K562 (cell line): ENCODE data around the gene GLCCI1. TPM values are rescaled to one million over a fixed set of nuclear protein-coding genes. Genes with fewer than 3 reads are reported as not detected.

Experiments used
- ATAC-seq: fragments of 200-7000 bp; cut with Tn5 transposase; 3 replicates; pipeline ENCODE4 v1.9.1; 2020; ENCODE audit warnings: moderate library complexity
- BruUV-seq: library from RNA; stranded (reverse); fragments of 400-500 nt; replicated peaks from 2 replicates; lab custom pipeline; 2021; lab: Mats Ljungman, UMichigan
- CTCF ChIA-PET: fragments of 300-600 bp; formaldehyde crosslinking; extraction: SDS; loops from one replicate; lab custom pipeline; 2021; ENCODE audit warnings: low intra/inter-chr PET ratio; lab: Yijun Ruan, JAX
- POLR2A ChIA-PET: fragments of 300-600, 350-650 bp; sonication (Branson Sonifier 250); formaldehyde crosslinking; extraction: SDS; loops from one replicate; lab custom pipeline; 2021; ENCODE audit warnings: antibody characterized with exemption, inconsistent platforms; lab: Yijun Ruan, JAX
- DNase-seq, 4 experiments: peaks; one replicate each; pipeline versions ENCODE4 v3.0.0 to v3.0.0-alpha.2; 2011 to 2018; ENCODE audit warnings: low spot score in 3 of 4, mixed read lengths in 3 of 4; ENCODE audit errors: extremely low read depth in 1 of 4
- FAIRE-seq: peaks from 2 replicates; lab custom pipeline; 2011; peaks lifted over from hg19 to GRCh38; lab: Jason Lieb, UNC
- H2AFZ ChIP-seq: 2 replicates; pipeline ENCODE4 v1.6.0; 2011; ENCODE audit warnings: low read depth, low read length, control low read depth, inconsistent platforms
- H3K27ac ChIP-seq: fragments of 200-600 bp; 3 replicates; pipeline ENCODE4 v1.8.0; 2011; ENCODE audit warnings: low read depth, mild to moderate bottlenecking, control low read depth, inconsistent platforms, low read length, moderate library complexity, mixed read lengths; ENCODE audit errors: extremely low read depth
- H3K27me3 ChIP-seq, 2 experiments: fragments of 300-600 bp in 1 of 2; 2 replicates in 1 of 2; 3 replicates in 1 of 2; pipeline versions ENCODE4 v1.6.0 to v1.8.0; 2011; ENCODE audit warnings: inconsistent platforms in 2 of 2, low read length in 2 of 2, mild to moderate bottlenecking in 1 of 2, mixed read lengths in 1 of 2, moderate library complexity in 1 of 2; ENCODE audit not compliant: control insufficient read depth in 2 of 2, insufficient read depth in 2 of 2
- H3K36me3 ChIP-seq: fragments of 300-600 bp; 3 replicates; pipeline ENCODE4 v1.8.0; 2011; ENCODE audit warnings: mild to moderate bottlenecking, low read length, inconsistent platforms; ENCODE audit not compliant: control insufficient read depth, insufficient read depth
- H3K4me1 ChIP-seq, 2 experiments: fragments of 200-600 bp in 1 of 2; replicated peaks in 1 of 2; 2 replicates in 1 of 2; 3 replicates in 1 of 2; pipeline versions ENCODE4 v1.5.1 to v1.8.0; 2011; ENCODE audit warnings: inconsistent platforms in 2 of 2, low read length in 2 of 2, mild to moderate bottlenecking in 1 of 2, mixed read lengths in 1 of 2, moderate library complexity in 1 of 2; ENCODE audit not compliant: control insufficient read depth in 2 of 2, insufficient read depth in 2 of 2
- H3K4me2 ChIP-seq: 2 replicates; pipeline ENCODE4 v1.6.1; 2011; ENCODE audit warnings: low read length, control low read depth, inconsistent platforms, mixed read lengths; ENCODE audit not compliant: insufficient read depth
- H3K4me3 ChIP-seq: fragments of 200-600 bp; sonication (generic), shearing (Covaris generic); 2 replicates; pipeline ENCODE4 v1.5.1; 2016; ENCODE audit warnings: control low read depth, inconsistent platforms
- H3K79me2 ChIP-seq: fragments of 200-600 bp; 3 replicates; pipeline ENCODE4 v1.8.0; 2011; ENCODE audit warnings: low read length, inconsistent platforms; ENCODE audit not compliant: control insufficient read depth, insufficient read depth
- H3K9ac ChIP-seq, 2 experiments: 2 replicates each; pipeline versions ENCODE4 v1.6.0 to v1.6.1; 2011; ENCODE audit warnings: low read depth in 2 of 2, low read length in 2 of 2, control low read depth in 1 of 2, inconsistent platforms in 1 of 2, mild to moderate bottlenecking in 1 of 2, mixed read lengths in 1 of 2; ENCODE audit not compliant: insufficient read depth in 1 of 2
- H3K9me1 ChIP-seq: one replicate; pipeline ENCODE4 v1.6.0; 2011; ENCODE audit warnings: inconsistent platforms, mild to moderate bottlenecking, low read length, moderate library complexity; ENCODE audit not compliant: control insufficient read depth, insufficient read depth
- H3K9me3 ChIP-seq: replicated peaks from 2 replicates; pipeline ENCODE4 v1.5.1; 2011; ENCODE audit warnings: low read depth, low read length, inconsistent platforms; ENCODE audit not compliant: control insufficient read depth, insufficient read depth
- H4K20me1 ChIP-seq: replicated peaks from 2 replicates; pipeline ENCODE4 v1.6.1; 2011; ENCODE audit warnings: low read length, inconsistent platforms, mixed read lengths; ENCODE audit not compliant: control insufficient read depth, insufficient read depth
- CEBPZ ChIP-seq: fragments of 150-350 bp; IDR thresholded peaks from 2 replicates; pipeline ENCODE4 v1.6.1; 2014; ENCODE audit warnings: low read depth, mild to moderate bottlenecking, low read length, borderline replicate concordance
- CREB3L1 ChIP-seq: fragments of 450-650 bp; IDR thresholded peaks from 2 replicates; pipeline ENCODE4 v1.6.1; 2014; ENCODE audit warnings: low read depth, mild to moderate bottlenecking, moderate library complexity, borderline replicate concordance
- ELF2 ChIP-seq: fragments of 250-450 bp; sonication (Bioruptor Pico); IDR thresholded peaks from 2 replicates; pipeline ENCODE4 v1.5.0; 2021; ENCODE audit warnings: mild to moderate bottlenecking
- MTA3 ChIP-seq: fragments of 450-650 bp; formaldehyde crosslinking; IDR thresholded peaks from 2 replicates; pipeline ENCODE4 v1.6.1; 2017; ENCODE audit warnings: mild to moderate bottlenecking, borderline replicate concordance
- PCBP1 ChIP-seq: fragments of 200-400 bp; formaldehyde crosslinking; IDR thresholded peaks from 2 replicates; pipeline ENCODE4 v1.6.1; 2018; ENCODE audit warnings: mild to moderate bottlenecking, low read depth, low read length; ENCODE audit not compliant: poor library complexity, severe bottlenecking
- RBM39 ChIP-seq: fragments of 200-400 bp; formaldehyde crosslinking; optimal IDR thresholded peaks from 2 replicates; pipeline ENCODE3; 2018; ENCODE audit warnings: low read depth, low read length
- SRSF9 ChIP-seq: fragments of 200-400 bp; formaldehyde crosslinking; IDR thresholded peaks from 2 replicates; pipeline ENCODE4 v1.6.1; 2017; ENCODE audit warnings: low read depth, low read length, borderline replicate concordance
- ZBTB1 ChIP-seq: sonication (generic); formaldehyde crosslinking; IDR thresholded peaks from 2 replicates; pipeline ENCODE4 v1.8.1; 2023; ENCODE audit warnings: missing genetic modification reagents, low read depth, mild to moderate bottlenecking, borderline replicate concordance
- ZNF584 ChIP-seq: fragments of 200-800 bp; sonication (Bioruptor generic); IDR thresholded peaks from 2 replicates; pipeline ENCODE4 v1.6.1; 2016; ENCODE audit warnings: low read depth, mild to moderate bottlenecking, missing genetic modification characterization, missing compliant biosample characterization
- in situ Hi-C: fragments of 300-500 bp; cut with MboI; formaldehyde crosslinking; loops from 4 replicates; pipeline ENCODE4 v1.15.0; 2018; ENCODE audit warnings: inconsistent platforms, mixed read lengths
- intact Hi-C: fragments of 100-400 bp; cut with micrococcal nuclease; formaldehyde crosslinking; loops from 2 replicates; pipeline ENCODE4 v1.14.2; 2022
- polyA plus RNA-seq, 8 experiments: library from polyadenylated mRNA; depleted of rRNA in 4 of 8; stranded (reverse) in 5 of 8; unstranded in 3 of 8; fragments of >200 nt; fragmentation: Nextera tagmentation in 2 of 8; fragmentation: Illumina TruSeq in 1 of 8; extraction: Ambion mirVana in 2 of 8; extraction: Trizol in 1 of 8; gene quantifications; 2 replicates each; pipeline versions ENCODE4 v1.2.1 to v1.2.3, GENCODE V29; 2011 to 2014; ENCODE audit warnings: inconsistent platforms in 1 of 8, missing spikeins in 1 of 8
- total RNA-seq, 7 experiments: library from RNA; depleted of rRNA in 6 of 7; stranded (reverse); fragments of >200 nt in 6 of 7; fragmentation: Illumina TruSeq in 2 of 7; extraction: Trizol in 2 of 7; gene quantifications; 2 replicates each; pipeline versions ENCODE4 v1.2.1 to v1.2.3, GENCODE V29; 2011 to 2021; ENCODE audit warnings: low replicate concordance in 1 of 7
- TF ChIP-seq, protein P1 (sequence below): fragments of 250-450 bp; sonication (Bioruptor Pico); IDR thresholded peaks from 2 replicates; pipeline ENCODE4 v1.8.0; 2021; ENCODE audit warnings: moderate library complexity, mild to moderate bottlenecking, inconsistent platforms
- TF ChIP-seq, protein P2 (sequence below): fragments of 250-450 bp; sonication (Bioruptor Pico); IDR thresholded peaks from 2 replicates; pipeline ENCODE4 v1.8.0; 2022; ENCODE audit warnings: inconsistent platforms, mild to moderate bottlenecking, moderate library complexity, borderline replicate concordance

Gene GLCCI1
- total and polyA plus RNA-seq, 9 of the 15 experiments (the other 6 are each of a cell fraction or from before 2014, with no cell fraction given) = 2.7 to 11.9 (median 7.2) TPM

DNA sequence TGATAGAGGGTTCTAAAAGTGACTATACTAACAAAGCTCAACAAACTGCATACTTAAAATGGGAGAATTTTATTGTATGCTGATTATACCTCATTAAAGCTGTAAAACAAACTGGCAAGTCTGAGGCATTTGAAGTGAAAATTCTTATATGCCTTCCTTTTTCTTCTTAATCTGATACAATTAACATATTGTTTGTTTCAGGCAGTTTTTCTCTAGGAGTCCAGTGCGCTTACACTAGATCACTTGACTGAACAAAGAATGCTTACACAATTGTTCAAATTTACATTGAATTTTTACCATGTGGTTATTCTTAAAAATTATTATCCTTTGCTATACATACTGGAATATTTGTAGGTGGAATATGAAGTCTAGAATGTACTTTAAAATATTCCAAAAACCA, 89.0 kb downstream of the GLCCI1 start (continued):
- TF ChIP-seq PCBP1 (no peak), SRSF9 (no peak)

GRCh38 chr7:8058322-8058721, 89.7 kb downstream of the GLCCI1 start:
- ATAC-seq (no peak), FAIRE-seq (no peak)
- Histone ChIP-seq H3K27ac (no peak overlapping the region), H3K9ac (no peak overlapping the region), H4K20me1 (no peaks in the 10 kb centered on the region), H2AFZ (no peak overlapping the region), H3K4me2 (no peak overlapping the region), H3K4me3 (no peak overlapping the region), H3K27me3 (no peaks in the 10 kb centered on the region), H3K79me2 (no peaks in the 10 kb centered on the region), H3K36me3 (peaks cover 8% of the 10 kb centered on the region; the same call in 1 of the 3 replicates), H3K9me3 (no peaks in the 10 kb centered on the region), H3K4me1 (no peaks in the 10 kb centered on the region)
- ChIA-PET CTCF (no interaction called here), POLR2A (no interaction called here)
- in situ Hi-C loops (no loop called here), intact Hi-C loops (no loop called here)
- BruUV-seq = no TSS peak
- TF ChIP-seq, protein P1, sequence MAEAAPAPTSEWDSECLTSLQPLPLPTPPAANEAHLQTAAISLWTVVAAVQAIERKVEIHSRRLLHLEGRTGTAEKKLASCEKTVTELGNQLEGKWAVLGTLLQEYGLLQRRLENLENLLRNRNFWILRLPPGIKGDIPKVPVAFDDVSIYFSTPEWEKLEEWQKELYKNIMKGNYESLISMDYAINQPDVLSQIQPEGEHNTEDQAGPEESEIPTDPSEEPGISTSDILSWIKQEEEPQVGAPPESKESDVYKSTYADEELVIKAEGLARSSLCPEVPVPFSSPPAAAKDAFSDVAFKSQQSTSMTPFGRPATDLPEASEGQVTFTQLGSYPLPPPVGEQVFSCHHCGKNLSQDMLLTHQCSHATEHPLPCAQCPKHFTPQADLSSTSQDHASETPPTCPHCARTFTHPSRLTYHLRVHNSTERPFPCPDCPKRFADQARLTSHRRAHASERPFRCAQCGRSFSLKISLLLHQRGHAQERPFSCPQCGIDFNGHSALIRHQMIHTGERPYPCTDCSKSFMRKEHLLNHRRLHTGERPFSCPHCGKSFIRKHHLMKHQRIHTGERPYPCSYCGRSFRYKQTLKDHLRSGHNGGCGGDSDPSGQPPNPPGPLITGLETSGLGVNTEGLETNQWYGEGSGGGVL (CRISPR knock-in tag) = no peak
- no peak for TF ChIP-seq RBM39
- TF ChIP-seq, protein P2, sequence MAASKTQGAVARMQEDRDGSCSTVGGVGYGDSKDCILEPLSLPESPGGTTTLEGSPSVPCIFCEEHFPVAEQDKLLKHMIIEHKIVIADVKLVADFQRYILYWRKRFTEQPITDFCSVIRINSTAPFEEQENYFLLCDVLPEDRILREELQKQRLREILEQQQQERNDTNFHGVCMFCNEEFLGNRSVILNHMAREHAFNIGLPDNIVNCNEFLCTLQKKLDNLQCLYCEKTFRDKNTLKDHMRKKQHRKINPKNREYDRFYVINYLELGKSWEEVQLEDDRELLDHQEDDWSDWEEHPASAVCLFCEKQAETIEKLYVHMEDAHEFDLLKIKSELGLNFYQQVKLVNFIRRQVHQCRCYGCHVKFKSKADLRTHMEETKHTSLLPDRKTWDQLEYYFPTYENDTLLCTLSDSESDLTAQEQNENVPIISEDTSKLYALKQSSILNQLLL = no peak
- TF ChIP-seq CEBPZ = no peak
- TF ChIP-seq ELF2 (CRISPR knock-in tag) = no peak
- no peak for TF ChIP-seq CREB3L1
- no peak for TF ChIP-seq MTA3
- no peak for TF ChIP-seq ZNF584 (CRISPR knock-in tag)
- no peak for TF ChIP-seq ZBTB1 (CRISPR knock-in tag)
- TF ChIP-seq, all 486 proteins: peak for 0
- no peak for DNase-seq
- H3K9me1 ChIP-seq = no peaks in the 10 kb centered on the region
